NB4 (cell line): Measurements from ENCODE around the gene MZT1.

Experiments
- POLR2A ChIP-seq: IDR thresholded peaks from 2 replicates; pipeline ENCODE4 v1.6.1; 2011; ENCODE audit warnings: mild to moderate bottlenecking; ENCODE audit not compliant: insufficient read length; ENCODE audit errors: extremely low read depth
- TF ChIP-seq, protein P1 (sequence below): IDR thresholded peaks from one replicate; pipeline ENCODE4 v1.5.1; 2012; ENCODE audit warnings: low read depth, low read length
- TF ChIP-seq, protein P2 (sequence below): IDR thresholded peaks from 2 replicates; pipeline ENCODE4 v1.6.1; 2011; ENCODE audit warnings: low read depth, low read length

DNA sequence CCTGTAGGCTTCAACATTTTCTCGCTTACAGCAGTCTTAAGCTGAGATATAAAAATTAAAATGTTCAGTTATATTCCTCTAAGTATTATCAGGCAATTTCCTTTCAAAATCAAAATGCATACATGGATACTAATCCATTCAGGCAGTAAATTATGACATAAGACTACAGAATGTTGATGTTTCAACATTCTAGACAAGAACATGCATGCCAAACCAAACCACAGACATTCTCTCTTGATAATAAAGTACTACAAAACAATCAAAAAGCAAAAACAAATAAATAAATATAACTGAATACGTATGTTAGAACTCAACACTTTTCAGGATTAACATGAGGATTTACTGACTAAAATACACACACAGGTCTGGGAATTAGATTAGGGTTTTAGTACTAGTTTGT is 46.6 kb upstream of the MZT1 start:
- TF ChIP-seq, protein P1, sequence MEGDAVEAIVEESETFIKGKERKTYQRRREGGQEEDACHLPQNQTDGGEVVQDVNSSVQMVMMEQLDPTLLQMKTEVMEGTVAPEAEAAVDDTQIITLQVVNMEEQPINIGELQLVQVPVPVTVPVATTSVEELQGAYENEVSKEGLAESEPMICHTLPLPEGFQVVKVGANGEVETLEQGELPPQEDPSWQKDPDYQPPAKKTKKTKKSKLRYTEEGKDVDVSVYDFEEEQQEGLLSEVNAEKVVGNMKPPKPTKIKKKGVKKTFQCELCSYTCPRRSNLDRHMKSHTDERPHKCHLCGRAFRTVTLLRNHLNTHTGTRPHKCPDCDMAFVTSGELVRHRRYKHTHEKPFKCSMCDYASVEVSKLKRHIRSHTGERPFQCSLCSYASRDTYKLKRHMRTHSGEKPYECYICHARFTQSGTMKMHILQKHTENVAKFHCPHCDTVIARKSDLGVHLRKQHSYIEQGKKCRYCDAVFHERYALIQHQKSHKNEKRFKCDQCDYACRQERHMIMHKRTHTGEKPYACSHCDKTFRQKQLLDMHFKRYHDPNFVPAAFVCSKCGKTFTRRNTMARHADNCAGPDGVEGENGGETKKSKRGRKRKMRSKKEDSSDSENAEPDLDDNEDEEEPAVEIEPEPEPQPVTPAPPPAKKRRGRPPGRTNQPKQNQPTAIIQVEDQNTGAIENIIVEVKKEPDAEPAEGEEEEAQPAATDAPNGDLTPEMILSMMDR, result no peak
- no peak for TF ChIP-seq POLR2A
- TF ChIP-seq, protein P2, sequence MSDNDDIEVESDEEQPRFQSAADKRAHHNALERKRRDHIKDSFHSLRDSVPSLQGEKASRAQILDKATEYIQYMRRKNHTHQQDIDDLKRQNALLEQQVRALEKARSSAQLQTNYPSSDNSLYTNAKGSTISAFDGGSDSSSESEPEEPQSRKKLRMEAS, result no peak
